Colonic mucosa (tissue), 4 donors: ENCODE results near the gene SLC9A8. TPM values are rescaled to one million over a fixed set of nuclear protein-coding genes. Genes with fewer than 3 reads are reported as not detected.
A peak's percentile ranks its signal among the peaks of the same experiment; 100 is the strongest.
"Not testable (repeated sequence)": the region's sequence is repeated elsewhere in the genome, so short reads cannot be mapped to it uniquely, and the experiment has no call there.

ENCODE experiments used
- DNase-seq: peaks from one replicate; pipeline ENCODE4 v3.0.0-alpha.2; 2020
- H3K27ac ChIP-seq: fragments of 200-600 bp; one replicate; pipeline ENCODE4 v1.8.0; 2021
- H3K27me3 ChIP-seq: fragments of 200-600 bp; one replicate; pipeline ENCODE4 v1.8.0; 2021
- H3K36me3 ChIP-seq: fragments of 200-600 bp; one replicate; pipeline ENCODE4 v1.8.0; 2021
- H3K4me1 ChIP-seq: fragments of 200-600 bp; one replicate; pipeline ENCODE4 v1.8.0; 2021; ENCODE audit warnings: mild to moderate bottlenecking
- H3K4me3 ChIP-seq: fragments of 200-600 bp; one replicate; pipeline ENCODE4 v1.8.0; 2021
- H3K9ac ChIP-seq, 2 donors: one replicate each; pipeline ENCODE4 v1.7.0; 2013; ENCODE audit warnings: control low read depth in 2 of 2, low read depth in 2 of 2, low read length in 2 of 2
- H3K9me3 ChIP-seq: fragments of 200-600 bp; one replicate; pipeline ENCODE4 v1.8.0; 2021
- intact Hi-C: fragments of 100-400 bp; cut with DNase I; formaldehyde crosslinking; loops from one replicate; pipeline ENCODE4 v1.14.1; 2022
- total RNA-seq, 2 donors: library from RNA; stranded (reverse); fragmentation: NEBNext Ultra II Directional in 1 of 2; extraction: Animal tissue kit (Norgen Biotek cat#: 25700) in 1 of 2; gene quantifications; one replicate each; pipeline ENCODE4 v1.2.1, GENCODE V29; 2021
- TF ChIP-seq, protein P1 (sequence below): fragments of 200-600 bp; IDR thresholded peaks from one replicate; pipeline ENCODE4 v1.8.0; 2022; ENCODE audit warnings: antibody characterized with exemption, mild to moderate bottlenecking
- donor health status: healthy.
- donor health status: DM: no; HTN: no; CAD: no.
- donor health status: DM: no; HTN: no; CAD: no.

SLC9A8 gene
- total RNA-seq, 2 donors from 2014 or later, result 6.0 to 11.1 TPM

DNA sequence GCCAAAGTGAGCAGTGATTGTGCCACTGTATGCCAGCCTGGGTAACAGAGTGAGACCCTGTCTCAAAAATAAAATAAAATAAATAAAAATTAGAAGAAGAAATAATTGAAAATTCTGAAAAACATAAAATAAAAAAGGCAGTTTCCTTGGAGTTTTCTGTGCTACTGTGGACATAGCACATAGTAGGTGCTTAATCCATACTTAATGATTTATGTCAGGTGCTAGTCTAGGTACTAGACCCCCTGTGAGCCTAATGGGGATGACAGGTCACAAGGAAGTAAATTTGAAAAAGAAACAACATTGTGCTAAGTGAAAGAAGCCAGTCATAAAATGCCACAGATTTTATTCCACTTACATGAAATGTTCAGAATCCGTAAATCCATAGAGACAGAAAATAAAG is 9.2 kb upstream of the SLC9A8 start:
- intact Hi-C loops, result no loop called here
- no peak overlapping the region for H3K4me3 ChIP-seq
- H3K9me3 ChIP-seq, result no peaks in the 10 kb centered on the region
- peaks cover 5% of the 10 kb centered on the region for H3K4me1 ChIP-seq
- no peak overlapping the region for H3K9ac ChIP-seq
- no peak overlapping the region for H3K27ac ChIP-seq
- H3K36me3 ChIP-seq, result no peaks in the 10 kb centered on the region
- DNase-seq, result no peak
- no peaks in the 10 kb centered on the region for H3K27me3 ChIP-seq
- TF ChIP-seq, protein P1, sequence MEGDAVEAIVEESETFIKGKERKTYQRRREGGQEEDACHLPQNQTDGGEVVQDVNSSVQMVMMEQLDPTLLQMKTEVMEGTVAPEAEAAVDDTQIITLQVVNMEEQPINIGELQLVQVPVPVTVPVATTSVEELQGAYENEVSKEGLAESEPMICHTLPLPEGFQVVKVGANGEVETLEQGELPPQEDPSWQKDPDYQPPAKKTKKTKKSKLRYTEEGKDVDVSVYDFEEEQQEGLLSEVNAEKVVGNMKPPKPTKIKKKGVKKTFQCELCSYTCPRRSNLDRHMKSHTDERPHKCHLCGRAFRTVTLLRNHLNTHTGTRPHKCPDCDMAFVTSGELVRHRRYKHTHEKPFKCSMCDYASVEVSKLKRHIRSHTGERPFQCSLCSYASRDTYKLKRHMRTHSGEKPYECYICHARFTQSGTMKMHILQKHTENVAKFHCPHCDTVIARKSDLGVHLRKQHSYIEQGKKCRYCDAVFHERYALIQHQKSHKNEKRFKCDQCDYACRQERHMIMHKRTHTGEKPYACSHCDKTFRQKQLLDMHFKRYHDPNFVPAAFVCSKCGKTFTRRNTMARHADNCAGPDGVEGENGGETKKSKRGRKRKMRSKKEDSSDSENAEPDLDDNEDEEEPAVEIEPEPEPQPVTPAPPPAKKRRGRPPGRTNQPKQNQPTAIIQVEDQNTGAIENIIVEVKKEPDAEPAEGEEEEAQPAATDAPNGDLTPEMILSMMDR, result no peak

DNA sequence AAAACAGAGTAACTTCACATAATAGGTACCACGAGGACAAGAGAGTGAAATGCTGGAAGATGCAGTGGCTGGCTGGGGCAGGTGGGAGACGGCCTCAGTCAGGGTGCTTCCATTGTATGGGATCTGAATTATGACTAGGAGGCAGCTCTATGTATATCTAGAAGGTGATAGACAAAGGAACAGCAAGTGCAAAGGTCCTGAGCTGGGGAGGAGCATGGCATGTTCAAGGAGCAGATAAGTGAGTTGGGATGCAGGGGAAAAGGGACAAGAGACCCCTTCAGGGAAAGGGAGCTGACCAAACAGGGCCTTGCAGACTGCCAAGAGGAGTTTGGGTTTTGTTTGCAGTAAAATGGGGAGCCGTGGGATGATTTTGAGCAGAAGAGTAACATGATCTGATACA is 8.3 kb upstream of the SLC9A8 start:
- DNase-seq, result no peak
- TF ChIP-seq, protein P1, result no peak
- no peak overlapping the region for H3K4me3 ChIP-seq
- no peaks in the 10 kb centered on the region for H3K36me3 ChIP-seq
- H3K9ac ChIP-seq, result no peak overlapping the region
- peak overlapping the region; percentile 76 for H3K27ac ChIP-seq
- H3K27me3 ChIP-seq, result no peaks in the 10 kb centered on the region
- peaks cover 5% of the 10 kb centered on the region for H3K4me1 ChIP-seq
- no peaks in the 10 kb centered on the region for H3K9me3 ChIP-seq
- intact Hi-C loops, result no loop called here

DNA sequence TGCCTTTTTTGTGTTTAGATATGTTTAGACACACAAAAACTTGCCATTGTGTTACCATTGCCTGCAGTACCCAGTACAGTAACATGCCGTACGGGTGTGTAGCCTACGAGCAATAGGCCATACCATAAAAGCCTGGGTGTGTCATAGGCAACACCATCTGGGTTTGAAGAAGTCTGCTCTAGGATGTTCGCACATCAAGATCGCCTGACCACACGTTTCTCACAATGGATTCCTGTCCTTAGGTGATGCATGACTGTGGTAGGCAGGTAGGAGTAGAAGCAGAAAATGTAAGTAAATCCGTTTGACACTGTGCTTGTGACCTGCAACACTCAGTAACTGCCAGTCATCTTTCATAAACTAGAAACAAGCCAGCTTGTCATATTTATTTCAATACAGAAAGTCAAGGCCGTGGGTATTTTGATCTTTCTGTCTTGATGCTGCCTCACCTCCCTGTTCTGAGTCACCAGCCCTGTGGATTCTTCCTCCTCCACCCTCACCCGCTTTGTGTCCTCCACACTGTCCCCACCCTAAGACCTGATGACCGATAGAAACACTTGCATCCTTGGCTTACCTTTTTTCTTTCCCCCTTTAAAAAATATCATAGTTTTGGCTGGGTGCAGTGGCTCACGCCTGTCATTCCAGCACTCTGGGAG is 7.3 kb upstream of the SLC9A8 start:
- H3K36me3 ChIP-seq, H3K4me1 ChIP-seq, H3K4me3 ChIP-seq, intact Hi-C loops, H3K27me3 ChIP-seq, H3K9me3 ChIP-seq, H3K9ac ChIP-seq: not testable (repeated sequence)
- H3K27ac ChIP-seq, result peak overlapping the region; percentile 76
- DNase-seq, result peak; percentile 68

DNA sequence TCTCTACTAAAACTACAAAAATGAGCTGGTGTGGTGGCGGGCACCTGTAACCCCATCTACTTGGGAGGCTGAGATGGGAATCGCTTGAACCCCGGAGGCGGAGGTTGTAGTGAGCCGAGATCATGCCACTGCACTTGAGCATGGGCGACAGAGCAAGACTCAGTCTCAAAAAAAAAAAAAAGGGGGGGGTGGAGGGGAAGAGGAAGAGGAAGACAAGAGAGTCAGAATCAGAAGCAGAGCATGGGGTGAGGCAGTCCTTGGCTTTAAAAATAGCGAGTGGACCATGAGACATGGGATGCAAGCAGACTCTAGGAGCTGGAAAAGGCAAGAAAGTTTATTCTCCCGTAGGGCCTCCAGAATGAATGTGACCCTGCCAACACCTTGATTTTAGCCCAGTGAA is 3.9 kb upstream of the SLC9A8 start:
- no peak for DNase-seq
- intact Hi-C loops, result no loop called here
- Histone ChIP-seq H3K27me3 (no peaks in the 10 kb centered on the region), H3K4me3 (no peak overlapping the region), H3K4me1 (peaks cover 6% of the 10 kb centered on the region), H3K27ac (no peak overlapping the region), H3K9ac (no peak overlapping the region), H3K9me3 (no peaks in the 10 kb centered on the region), H3K36me3 (no peaks in the 10 kb centered on the region)
- TF ChIP-seq, protein P1, result no peak

DNA sequence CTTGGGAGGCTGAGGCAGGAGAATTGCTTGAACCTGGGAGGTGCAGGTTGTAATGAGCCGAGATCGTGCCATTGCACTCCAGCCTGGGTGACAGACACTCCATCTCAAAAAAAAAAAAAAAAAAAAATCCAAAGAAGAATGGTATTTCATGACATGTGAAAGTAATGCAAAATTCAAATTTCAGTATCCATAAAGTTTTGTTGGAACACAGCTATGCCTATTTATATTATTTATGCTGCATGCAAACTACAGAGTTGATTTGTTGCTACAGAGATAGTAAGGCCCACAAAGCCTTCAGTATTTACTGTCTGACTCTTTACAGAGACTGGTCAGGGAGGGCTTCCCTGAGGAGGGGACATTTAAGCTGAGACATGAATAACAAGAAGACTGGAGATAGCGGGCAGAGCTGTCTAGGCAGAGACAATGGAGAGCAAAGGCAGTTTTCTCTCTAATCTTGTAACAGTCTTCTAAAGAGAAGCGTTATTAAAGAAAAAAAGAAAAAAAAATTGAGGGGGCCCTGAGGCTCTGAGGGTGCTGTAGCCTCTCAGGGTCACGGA is 2.7 kb upstream of the SLC9A8 start:
- H3K4me1 ChIP-seq, result peaks cover 10% of the 10 kb centered on the region
- H3K27me3 ChIP-seq, result no peaks in the 10 kb centered on the region
- no peak overlapping the region for H3K27ac ChIP-seq

More for the DNA sequence above, 2.7 kb upstream of the SLC9A8 start:
- H3K4me3 ChIP-seq, result no peak overlapping the region
- intact Hi-C loops, result loop anchor here (10.0 kb wide), 1 partner anchor 95 kb away; the partner anchor contains the start of gene B4GALT5
- no peak for DNase-seq
- no peak overlapping the region for H3K9ac ChIP-seq
- TF ChIP-seq, protein P1, result no peak
- no peaks in the 10 kb centered on the region for H3K36me3 ChIP-seq
- no peaks in the 10 kb centered on the region for H3K9me3 ChIP-seq
